WTC11 (cell line): ENCODE data around the gene NFIX. TPM values are rescaled to one million over a fixed set of nuclear protein-coding genes. Genes with fewer than 3 reads are reported as not detected.

Source experiments
- ATAC-seq: fragments of 200-7000 bp; cut with Tn5 transposase; 2 replicates; pipeline ENCODE4 v1.10.0; 2021; ENCODE audit warnings: mild to moderate bottlenecking, moderate library complexity
- CTCF ChIA-PET: fragments of 300-600 bp; sonication (Branson Sonifier 250); formaldehyde crosslinking; loops from one replicate; lab custom pipeline; 2021; ENCODE audit warnings: antibody characterized with exemption; lab: Charles Lee
- POLR2A ChIA-PET: fragments of 350-600 bp; sonication (Branson Sonifier 250); formaldehyde crosslinking; loops from one replicate; lab custom pipeline; 2021; ENCODE audit warnings: antibody characterized with exemption; lab: Charles Lee
- DNase-seq: peaks from one replicate; pipeline ENCODE4 v3.0.0; 2021; ENCODE audit warnings: low spot score
- H3K27ac Mint-ChIP-seq: 2 replicates; pipeline ENCODE4 v1.8.0; 2021; ENCODE audit warnings: mixed read lengths
- H3K27me3 Mint-ChIP-seq: 2 replicates; pipeline ENCODE4 v1.8.0; 2021; ENCODE audit warnings: low read depth, mild to moderate bottlenecking, moderate library complexity, mixed read lengths
- H3K36me3 Mint-ChIP-seq: 2 replicates; pipeline ENCODE4 v1.8.0; 2021; ENCODE audit warnings: mixed read lengths
- H3K4me1 Mint-ChIP-seq: 2 replicates; pipeline ENCODE4 v1.8.0; 2022; ENCODE audit warnings: mixed read lengths
- H3K4me3 Mint-ChIP-seq: 2 replicates; pipeline ENCODE4 v1.8.0; 2021; ENCODE audit warnings: mild to moderate bottlenecking, moderate library complexity, mixed read lengths
- H3K9me3 Mint-ChIP-seq: 2 replicates; pipeline ENCODE4 v1.8.0; 2021; ENCODE audit warnings: mixed read lengths
- ATF1 ChIP-seq: sonication (generic); formaldehyde crosslinking; IDR thresholded peaks from 2 replicates; pipeline ENCODE4 v1.8.1; 2023; ENCODE audit warnings: mild to moderate bottlenecking, moderate library complexity, missing genetic modification reagents
- ELF4 ChIP-seq: sonication (generic); formaldehyde crosslinking; IDR thresholded peaks from 2 replicates; pipeline ENCODE4 v1.8.1; 2022; ENCODE audit warnings: low read depth, mild to moderate bottlenecking, moderate library complexity, missing genetic modification reagents
- ERG ChIP-seq: fragments of 250-450 bp; sonication (Bioruptor Pico); IDR thresholded peaks from 2 replicates; pipeline ENCODE4 v1.8.0; 2021; ENCODE audit warnings: mild to moderate bottlenecking
- GTF2I ChIP-seq: fragments of 250-450 bp; sonication (Bioruptor Pico); conservative IDR thresholded peaks from 2 replicates; pipeline ENCODE4 v1.4.0; 2021; ENCODE audit warnings: mild to moderate bottlenecking
- IRF2 ChIP-seq: sonication (generic); formaldehyde crosslinking; IDR thresholded peaks from 2 replicates; pipeline ENCODE4 v1.8.0; 2022; ENCODE audit warnings: low read depth, missing genetic modification reagents, borderline replicate concordance
- JAZF1 ChIP-seq: fragments of 250-450 bp; sonication (Bioruptor Pico); IDR thresholded peaks from 2 replicates; pipeline ENCODE4 v1.9.0; 2021; ENCODE audit warnings: moderate library complexity, mild to moderate bottlenecking, inconsistent platforms
- MAX ChIP-seq: sonication (generic); formaldehyde crosslinking; IDR thresholded peaks from 2 replicates; pipeline ENCODE4 v1.8.0; 2022; ENCODE audit warnings: mild to moderate bottlenecking, missing genetic modification reagents
- MXD4 ChIP-seq: fragments of 250-450 bp; sonication (Bioruptor Pico); IDR thresholded peaks from 2 replicates; pipeline ENCODE4 v1.8.0; 2021; ENCODE audit warnings: mild to moderate bottlenecking, moderate library complexity, borderline replicate concordance
- NFYB ChIP-seq: sonication (generic); formaldehyde crosslinking; conservative IDR thresholded peaks from 2 replicates; pipeline ENCODE4 v1.8.0; 2022; ENCODE audit warnings: low read depth, missing genetic modification reagents
- NR3C1 ChIP-seq: sonication (generic); formaldehyde crosslinking; conservative IDR thresholded peaks from 2 replicates; pipeline ENCODE4 v1.8.1; 2023; ENCODE audit warnings: low read depth, mild to moderate bottlenecking, missing genetic modification reagents
- SP1 ChIP-seq: sonication (generic); formaldehyde crosslinking; conservative IDR thresholded peaks from 2 replicates; pipeline ENCODE4 v1.8.1; 2022; ENCODE audit warnings: missing genetic modification reagents
- STAT6 ChIP-seq: sonication (generic); formaldehyde crosslinking; conservative IDR thresholded peaks from 2 replicates; pipeline ENCODE4 v1.8.1; 2023; ENCODE audit warnings: mild to moderate bottlenecking, low read depth, missing genetic modification reagents, moderate library complexity
- TEAD4 ChIP-seq: sonication (generic); formaldehyde crosslinking; IDR thresholded peaks from 2 replicates; pipeline ENCODE4 v1.8.0; 2022; ENCODE audit warnings: mild to moderate bottlenecking, missing genetic modification reagents
- ZBTB21 ChIP-seq: sonication (generic); formaldehyde crosslinking; IDR thresholded peaks from 2 replicates; pipeline ENCODE4 v1.8.1; 2023; ENCODE audit warnings: mild to moderate bottlenecking, missing genetic modification reagents, borderline replicate concordance
- ZNF232 ChIP-seq: sonication (generic); formaldehyde crosslinking; IDR thresholded peaks from 2 replicates; pipeline ENCODE4 v1.8.0; 2022; ENCODE audit warnings: mild to moderate bottlenecking, missing genetic modification reagents
- ZNF317 ChIP-seq: sonication (generic); formaldehyde crosslinking; IDR thresholded peaks from 2 replicates; pipeline ENCODE4 v1.8.1; 2023; ENCODE audit warnings: low read depth, mild to moderate bottlenecking, moderate library complexity, missing genetic modification reagents, borderline replicate concordance
- ZNF671 ChIP-seq: fragments of 250-450 bp; sonication (Bioruptor Pico); IDR thresholded peaks from 2 replicates; pipeline ENCODE4 v1.8.0; 2021; ENCODE audit warnings: mild to moderate bottlenecking
- total RNA-seq: library from RNA; stranded (reverse); gene quantifications from 3 replicates; pipeline ENCODE4 v1.2.3, GENCODE V29; 2021
- TF ChIP-seq, protein P1 (sequence below): sonication (generic); formaldehyde crosslinking; IDR thresholded peaks from 2 replicates; pipeline ENCODE4 v1.8.1; 2022; ENCODE audit warnings: missing genetic modification reagents, borderline replicate concordance
- TF ChIP-seq, protein P2 (sequence below): sonication (generic); formaldehyde crosslinking; IDR thresholded peaks from 2 replicates; pipeline ENCODE4 v1.8.1; 2023; ENCODE audit warnings: mild to moderate bottlenecking, missing genetic modification reagents, moderate library complexity
- TF ChIP-seq, protein P3 (sequence below): sonication (generic); formaldehyde crosslinking; IDR thresholded peaks from 2 replicates; pipeline ENCODE4 v1.8.1; 2022; ENCODE audit warnings: low read depth, missing genetic modification reagents, borderline replicate concordance
- TF ChIP-seq, protein P4 (sequence below): sonication (generic); formaldehyde crosslinking; IDR thresholded peaks from 2 replicates; pipeline ENCODE4 v1.8.1; 2023; ENCODE audit warnings: mild to moderate bottlenecking, missing genetic modification reagents
- TF ChIP-seq, protein P5 (sequence below): sonication (generic); formaldehyde crosslinking; IDR thresholded peaks from 2 replicates; pipeline ENCODE4 v1.8.1; 2023; ENCODE audit warnings: mild to moderate bottlenecking, moderate library complexity, missing genetic modification reagents

The NFIX gene
- total RNA-seq, 1 experiment from 2014 or later, result 1.4 TPM

- Mint-ChIP-seq H3K9me3 (no peaks in the 10 kb centered on the region), H3K36me3 (no peaks in the 10 kb centered on the region), H3K27me3 (peaks cover 50% of the 10 kb centered on the region), H3K4me1 (peaks cover 9% of the 10 kb centered on the region), H3K27ac (no peak overlapping the region), H3K4me3 (no peak overlapping the region)
- no peak for DNase-seq
- no peak for ATAC-seq
- POLR2A ChIA-PET, result no interaction called here
- CTCF ChIA-PET, result interaction anchor here (2.2 kb wide), 1 partner anchor 10 kb away, joined by 18 read pairs; no protein-coding TSS in a partner anchor
- TF ChIP-seq IRF2 (CRISPR knock-in tag) (no peak), NR3C1 (CRISPR knock-in tag) (no peak), MAX (no peak), GTF2I (no peak), NFYB (CRISPR knock-in tag) (no peak), ERG (CRISPR knock-in tag) (no peak), JAZF1 (CRISPR knock-in tag) (no peak), TEAD4 (CRISPR knock-in tag) (no peak)
- TF ChIP-seq, protein P1, sequence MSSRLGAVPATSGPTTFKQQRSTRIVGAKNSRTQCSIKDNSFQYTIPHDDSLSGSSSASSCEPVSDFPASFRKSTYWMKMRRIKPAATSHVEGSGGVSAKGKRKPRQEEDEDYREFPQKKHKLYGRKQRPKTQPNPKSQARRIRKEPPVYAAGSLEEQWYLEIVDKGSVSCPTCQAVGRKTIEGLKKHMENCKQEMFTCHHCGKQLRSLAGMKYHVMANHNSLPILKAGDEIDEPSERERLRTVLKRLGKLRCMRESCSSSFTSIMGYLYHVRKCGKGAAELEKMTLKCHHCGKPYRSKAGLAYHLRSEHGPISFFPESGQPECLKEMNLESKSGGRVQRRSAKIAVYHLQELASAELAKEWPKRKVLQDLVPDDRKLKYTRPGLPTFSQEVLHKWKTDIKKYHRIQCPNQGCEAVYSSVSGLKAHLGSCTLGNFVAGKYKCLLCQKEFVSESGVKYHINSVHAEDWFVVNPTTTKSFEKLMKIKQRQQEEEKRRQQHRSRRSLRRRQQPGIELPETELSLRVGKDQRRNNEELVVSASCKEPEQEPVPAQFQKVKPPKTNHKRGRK, result no peak
- TF ChIP-seq, protein P2, sequence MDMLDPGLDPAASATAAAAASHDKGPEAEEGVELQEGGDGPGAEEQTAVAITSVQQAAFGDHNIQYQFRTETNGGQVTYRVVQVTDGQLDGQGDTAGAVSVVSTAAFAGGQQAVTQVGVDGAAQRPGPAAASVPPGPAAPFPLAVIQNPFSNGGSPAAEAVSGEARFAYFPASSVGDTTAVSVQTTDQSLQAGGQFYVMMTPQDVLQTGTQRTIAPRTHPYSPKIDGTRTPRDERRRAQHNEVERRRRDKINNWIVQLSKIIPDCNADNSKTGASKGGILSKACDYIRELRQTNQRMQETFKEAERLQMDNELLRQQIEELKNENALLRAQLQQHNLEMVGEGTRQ (CRISPR knock-in tag), result no peak
- TF ChIP-seq, protein P3, sequence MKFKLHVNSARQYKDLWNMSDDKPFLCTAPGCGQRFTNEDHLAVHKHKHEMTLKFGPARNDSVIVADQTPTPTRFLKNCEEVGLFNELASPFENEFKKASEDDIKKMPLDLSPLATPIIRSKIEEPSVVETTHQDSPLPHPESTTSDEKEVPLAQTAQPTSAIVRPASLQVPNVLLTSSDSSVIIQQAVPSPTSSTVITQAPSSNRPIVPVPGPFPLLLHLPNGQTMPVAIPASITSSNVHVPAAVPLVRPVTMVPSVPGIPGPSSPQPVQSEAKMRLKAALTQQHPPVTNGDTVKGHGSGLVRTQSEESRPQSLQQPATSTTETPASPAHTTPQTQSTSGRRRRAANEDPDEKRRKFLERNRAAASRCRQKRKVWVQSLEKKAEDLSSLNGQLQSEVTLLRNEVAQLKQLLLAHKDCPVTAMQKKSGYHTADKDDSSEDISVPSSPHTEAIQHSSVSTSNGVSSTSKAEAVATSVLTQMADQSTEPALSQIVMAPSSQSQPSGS (CRISPR knock-in tag), result no peak
Measured at GRCh38 chr19:12987190-12987589, 8.1 kb upstream of the NFIX start.

DNA sequence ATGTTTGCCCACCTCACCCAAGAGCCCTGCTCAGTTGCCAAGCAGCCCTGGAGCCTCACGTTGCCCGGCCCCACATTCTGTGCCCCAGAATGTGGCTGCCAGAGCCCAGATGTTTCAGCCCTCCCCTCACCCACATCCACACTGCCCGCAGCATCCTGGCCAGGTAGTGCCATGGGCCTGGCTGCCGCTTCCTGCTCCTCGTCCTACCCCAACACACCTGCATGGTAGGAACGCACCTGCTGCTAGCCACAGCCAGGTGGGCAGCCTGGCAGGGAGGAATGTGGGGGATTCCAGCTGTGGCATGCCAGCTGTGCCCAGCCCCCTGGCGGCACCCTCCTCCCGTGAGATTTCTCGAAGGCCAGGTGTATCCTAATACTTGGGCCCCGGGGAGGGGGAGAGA, 7.5 kb upstream of the NFIX start:
- no peak overlapping the region for H3K4me3 Mint-ChIP-seq
- no peaks in the 10 kb centered on the region for H3K36me3 Mint-ChIP-seq
- H3K27ac Mint-ChIP-seq, result no peak overlapping the region
- ChIA-PET POLR2A (no interaction called here), CTCF (no interaction called here)
- DNase-seq (no peak), ATAC-seq (no peak)
- peaks cover 55% of the 10 kb centered on the region for H3K27me3 Mint-ChIP-seq
- peaks cover 9% of the 10 kb centered on the region for H3K4me1 Mint-ChIP-seq
- H3K9me3 Mint-ChIP-seq, result no peaks in the 10 kb centered on the region
- TF ChIP-seq ELF4 (no peak), ATF1 (no peak), NR3C1 (CRISPR knock-in tag) (no peak), ZNF671 (no peak), ZNF232 (CRISPR knock-in tag) (no peak), MXD4 (no peak), ZBTB21 (no peak), SP1 (CRISPR knock-in tag) (no peak), STAT6 (CRISPR knock-in tag) (no peak), ZNF317 (no peak)
- TF ChIP-seq, protein P4, sequence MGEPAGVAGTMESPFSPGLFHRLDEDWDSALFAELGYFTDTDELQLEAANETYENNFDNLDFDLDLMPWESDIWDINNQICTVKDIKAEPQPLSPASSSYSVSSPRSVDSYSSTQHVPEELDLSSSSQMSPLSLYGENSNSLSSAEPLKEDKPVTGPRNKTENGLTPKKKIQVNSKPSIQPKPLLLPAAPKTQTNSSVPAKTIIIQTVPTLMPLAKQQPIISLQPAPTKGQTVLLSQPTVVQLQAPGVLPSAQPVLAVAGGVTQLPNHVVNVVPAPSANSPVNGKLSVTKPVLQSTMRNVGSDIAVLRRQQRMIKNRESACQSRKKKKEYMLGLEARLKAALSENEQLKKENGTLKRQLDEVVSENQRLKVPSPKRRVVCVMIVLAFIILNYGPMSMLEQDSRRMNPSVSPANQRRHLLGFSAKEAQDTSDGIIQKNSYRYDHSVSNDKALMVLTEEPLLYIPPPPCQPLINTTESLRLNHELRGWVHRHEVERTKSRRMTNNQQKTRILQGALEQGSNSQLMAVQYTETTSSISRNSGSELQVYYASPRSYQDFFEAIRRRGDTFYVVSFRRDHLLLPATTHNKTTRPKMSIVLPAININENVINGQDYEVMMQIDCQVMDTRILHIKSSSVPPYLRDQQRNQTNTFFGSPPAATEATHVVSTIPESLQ, result no peak
- TF ChIP-seq, protein P5, sequence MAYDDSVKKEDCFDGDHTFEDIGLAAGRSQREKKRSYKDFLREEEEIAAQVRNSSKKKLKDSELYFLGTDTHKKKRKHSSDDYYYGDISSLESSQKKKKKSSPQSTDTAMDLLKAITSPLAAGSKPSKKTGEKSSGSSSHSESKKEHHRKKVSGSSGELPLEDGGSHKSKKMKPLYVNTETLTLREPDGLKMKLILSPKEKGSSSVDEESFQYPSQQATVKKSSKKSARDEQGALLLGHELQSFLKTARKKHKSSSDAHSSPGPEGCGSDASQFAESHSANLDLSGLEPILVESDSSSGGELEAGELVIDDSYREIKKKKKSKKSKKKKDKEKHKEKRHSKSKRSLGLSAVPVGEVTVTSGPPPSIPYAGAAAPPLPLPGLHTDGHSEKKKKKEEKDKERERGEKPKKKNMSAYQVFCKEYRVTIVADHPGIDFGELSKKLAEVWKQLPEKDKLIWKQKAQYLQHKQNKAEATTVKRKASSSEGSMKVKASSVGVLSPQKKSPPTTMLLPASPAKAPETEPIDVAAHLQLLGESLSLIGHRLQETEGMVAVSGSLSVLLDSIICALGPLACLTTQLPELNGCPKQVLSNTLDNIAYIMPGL (CRISPR knock-in tag), result no peak
